Thyroid gland (tissue), 4 donors: Measurements from ENCODE around the gene SLCO3A1. TPM values are rescaled to one million over a fixed set of nuclear protein-coding genes. Genes with fewer than 3 reads are reported as not detected.

Experiments used
- DNase-seq, 2 donors: peaks; one replicate each; pipeline ENCODE4 v3.0.0-alpha.2; 2019
- H3K27ac ChIP-seq, 3 donors: fragments of 200-600 bp; sonication (generic); 1 replicate in 2 of 3; 2 replicates in 1 of 3; pipeline ENCODE4 v1.5.1; 2016 to 2019; ENCODE audit warnings: mild to moderate bottlenecking in 1 of 3, moderate library complexity in 1 of 3
- H3K27me3 ChIP-seq: fragments of 200-600 bp; sonication (generic); one replicate; pipeline ENCODE4 v1.5.1; 2019
- H3K36me3 ChIP-seq, 2 donors: fragments of 200-600 bp; sonication (generic); one replicate each; pipeline ENCODE4 v1.5.1; 2016 to 2019
- H3K4me1 ChIP-seq, 2 donors: fragments of 200-600 bp; sonication (generic); one replicate each; pipeline ENCODE4 v1.5.1; 2017 to 2019
- H3K4me3 ChIP-seq, 3 donors: fragments of 200-600 bp; sonication (generic); replicated peaks in 1 of 3; 1 replicate in 2 of 3; 2 replicates in 1 of 3; pipeline ENCODE4 v1.5.1; 2016; ENCODE audit warnings: mild to moderate bottlenecking in 1 of 3
- H3K9me3 ChIP-seq: fragments of 200-600 bp; sonication (generic); one replicate; pipeline ENCODE4 v1.5.1; 2017
- POLR2A ChIP-seq, 2 donors: fragments of 450-650 bp; IDR thresholded peaks; one replicate each; pipeline ENCODE4 v1.6.1; 2017; ENCODE audit warnings: antibody characterized with exemption in 2 of 2, mild to moderate bottlenecking in 2 of 2, moderate library complexity in 1 of 2
- WGBS, 2 donors: methylation state at CpG; one replicate each; pipeline ENCODE4 v1.1.5; 2017; 5-methylcytosine and 5-hydroxymethylcytosine counted together
- intact Hi-C: fragments of 100-400 bp; cut with DNase I; formaldehyde crosslinking; loops from one replicate; pipeline ENCODE4 v1.15.1; 2023
- total RNA-seq, 4 donors: library from RNA; depleted of rRNA; stranded (reverse); fragments of >200 nt; gene quantifications; one replicate each; pipeline ENCODE4 v1.2.3, GENCODE V29; 2016
- TF ChIP-seq, protein P1 (sequence below), 6 experiments: fragments of 200-600 bp in 3 of 6; fragments of 450-650 bp in 3 of 6; sonication (generic) in 3 of 6; IDR thresholded peaks; one replicate each; pipeline ENCODE4 v1.5.1; 2016 to 2019; ENCODE audit warnings: antibody characterized with exemption in 6 of 6, mild to moderate bottlenecking in 2 of 6, inconsistent platforms in 1 of 6, moderate library complexity in 1 of 6

Gene SLCO3A1
- total RNA-seq, 4 donors from 2014 or later: 23.3 to 31.4 (median 28.0) TPM

DNA sequence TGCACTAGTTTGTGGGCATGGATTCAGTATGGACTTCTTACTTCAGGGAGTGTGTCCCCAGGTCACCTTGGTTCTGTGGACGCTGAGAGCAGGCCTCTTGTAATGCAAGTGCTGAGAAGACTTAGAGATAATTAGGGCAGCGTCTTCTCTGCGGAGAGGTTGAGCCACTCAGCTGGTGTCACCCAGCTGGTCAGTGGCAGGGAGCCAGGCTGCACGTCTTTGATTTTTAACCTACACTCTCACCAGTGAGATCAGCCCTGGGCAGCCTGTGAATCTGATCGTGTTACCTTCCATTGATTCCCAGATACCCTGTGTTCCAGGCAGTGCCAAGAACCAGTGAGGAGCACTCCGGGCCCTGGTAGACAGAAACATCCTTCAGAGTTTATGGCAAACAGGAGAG lies 92.6 kb downstream of the SLCO3A1 start:
- 39 to 43% methylated on average over 6 of the region's 6 CpGs for WGBS, 2 donors
- no peak for TF ChIP-seq POLR2A (IDR thresholded peaks at IDR 0.05)
- TF ChIP-seq, protein P1, sequence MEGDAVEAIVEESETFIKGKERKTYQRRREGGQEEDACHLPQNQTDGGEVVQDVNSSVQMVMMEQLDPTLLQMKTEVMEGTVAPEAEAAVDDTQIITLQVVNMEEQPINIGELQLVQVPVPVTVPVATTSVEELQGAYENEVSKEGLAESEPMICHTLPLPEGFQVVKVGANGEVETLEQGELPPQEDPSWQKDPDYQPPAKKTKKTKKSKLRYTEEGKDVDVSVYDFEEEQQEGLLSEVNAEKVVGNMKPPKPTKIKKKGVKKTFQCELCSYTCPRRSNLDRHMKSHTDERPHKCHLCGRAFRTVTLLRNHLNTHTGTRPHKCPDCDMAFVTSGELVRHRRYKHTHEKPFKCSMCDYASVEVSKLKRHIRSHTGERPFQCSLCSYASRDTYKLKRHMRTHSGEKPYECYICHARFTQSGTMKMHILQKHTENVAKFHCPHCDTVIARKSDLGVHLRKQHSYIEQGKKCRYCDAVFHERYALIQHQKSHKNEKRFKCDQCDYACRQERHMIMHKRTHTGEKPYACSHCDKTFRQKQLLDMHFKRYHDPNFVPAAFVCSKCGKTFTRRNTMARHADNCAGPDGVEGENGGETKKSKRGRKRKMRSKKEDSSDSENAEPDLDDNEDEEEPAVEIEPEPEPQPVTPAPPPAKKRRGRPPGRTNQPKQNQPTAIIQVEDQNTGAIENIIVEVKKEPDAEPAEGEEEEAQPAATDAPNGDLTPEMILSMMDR (IDR thresholded peaks at IDR 0.05): no peak
- Histone ChIP-seq H3K27me3 (no peaks in the 10 kb centered on the region), H3K4me1 (peaks cover 36 to 65% of the 10 kb centered on the region in 2 donors), H3K27ac (peak overlapping the region in 1 of 3 donors; percentile 34), H3K4me3 (no peak overlapping the region), H3K9me3 (no peaks in the 10 kb centered on the region), H3K36me3 (no peaks in the 10 kb centered on the region)
- DNase-seq: peak in 1 of 2 donors; percentile 50
- intact Hi-C loops: loop anchor here (10.0 kb wide), 1 partner anchor 91 kb away; the partner anchor contains the start of gene SLCO3A1

- Histone ChIP-seq H3K27me3 (no peaks in the 10 kb centered on the region), H3K36me3 (no peaks in the 10 kb centered on the region), H3K9me3 (no peaks in the 10 kb centered on the region), H3K4me3 (no peak overlapping the region), H3K4me1 (peaks cover 34 to 60% of the 10 kb centered on the region in 2 donors), H3K27ac (peak overlapping the region in 2 of 3 donors; percentile 8 to 26)
- intact Hi-C loops: loop anchor here (10.0 kb wide), 1 partner anchor 92 kb away; the partner anchor contains the start of gene SLCO3A1
- DNase-seq: no peak
- no peak for TF ChIP-seq POLR2A (IDR thresholded peaks at IDR 0.05)
- TF ChIP-seq, protein P1 (IDR thresholded peaks at IDR 0.05): no peak
- WGBS, 2 donors: 81 to 82% methylated on average over 16 of the region's 16 CpGs
Observed at GRCh38 chr15:91946581-91947292, 93.2 kb downstream of the SLCO3A1 start.

GRCh38 chr15:91947293-91947679 lies 93.8 kb downstream of the SLCO3A1 start:
- Histone ChIP-seq H3K9me3 (no peaks in the 10 kb centered on the region), H3K27ac (peak overlapping the region in 2 of 3 donors; percentile 1 to 26), H3K4me1 (peaks cover 31 to 54% of the 10 kb centered on the region in 2 donors), H3K4me3 (no peak overlapping the region), H3K36me3 (no peaks in the 10 kb centered on the region), H3K27me3 (no peaks in the 10 kb centered on the region)
- 76 to 79% methylated on average over 7 of the region's 7 CpGs for WGBS, 2 donors
- TF ChIP-seq, protein P1 (IDR thresholded peaks at IDR 0.05): no peak
- TF ChIP-seq POLR2A (IDR thresholded peaks at IDR 0.05): no peak
- no peak for DNase-seq
- intact Hi-C loops: loop anchor here (10.0 kb wide), 1 partner anchor 92 kb away; the partner anchor contains the start of gene SLCO3A1

DNA sequence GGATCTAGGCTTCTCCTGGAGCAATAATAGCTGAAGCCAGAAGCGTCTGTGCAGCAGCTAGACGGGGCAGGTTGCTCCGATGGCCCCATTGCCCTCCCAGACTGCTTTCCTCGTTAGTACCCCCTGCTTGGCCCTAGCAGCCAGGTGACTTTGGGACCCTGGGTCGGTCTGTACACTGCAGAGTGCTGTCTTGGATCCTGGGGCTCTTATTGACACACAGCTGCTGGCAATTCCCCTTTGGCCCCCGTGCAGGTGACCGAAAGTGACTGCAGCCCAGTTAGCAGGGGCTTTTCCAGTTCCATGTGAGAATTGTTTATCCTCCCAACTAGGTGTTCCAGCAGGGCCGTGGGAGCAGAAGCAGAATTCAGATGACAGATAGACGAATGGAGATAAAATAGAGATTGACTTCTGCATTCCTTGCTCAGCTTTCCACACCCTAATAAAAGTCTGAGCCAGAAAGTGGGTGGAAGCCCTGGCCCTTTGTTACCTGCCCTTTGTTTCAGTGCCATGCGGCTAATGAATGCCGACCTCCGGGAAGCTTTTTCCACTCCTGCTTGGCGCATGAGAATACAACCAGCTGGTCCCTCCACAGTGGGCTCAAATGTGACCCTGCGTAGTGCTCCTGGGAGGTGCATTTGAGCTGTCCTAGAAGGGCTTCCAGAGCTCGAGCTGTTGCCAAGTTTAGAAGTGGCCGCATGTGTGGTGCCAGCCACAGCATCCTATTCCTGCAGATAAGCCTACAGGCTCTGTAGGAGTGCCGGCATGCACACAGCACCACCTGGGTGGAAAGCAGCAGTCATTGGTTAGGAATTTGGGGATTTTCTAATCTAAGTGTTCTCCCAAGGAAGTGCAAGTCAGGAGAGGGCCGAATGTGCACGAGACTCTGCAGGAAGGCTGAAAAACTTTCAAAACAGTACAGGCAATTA lies 94.4 kb downstream of the SLCO3A1 start:
- Histone ChIP-seq H3K27me3 (no peaks in the 10 kb centered on the region), H3K9me3 (no peaks in the 10 kb centered on the region), H3K4me3 (no peak overlapping the region), H3K27ac (peak overlapping the region in 1 of 3 donors; percentile 26), H3K36me3 (no peaks in the 10 kb centered on the region), H3K4me1 (peaks cover 24 to 52% of the 10 kb centered on the region in 2 donors)
- DNase-seq: peak; percentile 37 to 49
- intact Hi-C loops: loop anchor here (10.0 kb wide), 1 partner anchor 93 kb away; the partner anchor contains the start of gene SLCO3A1
- TF ChIP-seq POLR2A (IDR thresholded peaks at IDR 0.05): no peak
- TF ChIP-seq, protein P1 (IDR thresholded peaks at IDR 0.05): no peak
- WGBS, 2 donors: 60 to 65% methylated on average over 18 to 19 of the region's 19 CpGs
